Epidermal melanocyte (primary cell): ENCODE data around the gene DISP2.

Source experiments
- DNase-seq: peaks from one replicate; pipeline ENCODE4 v3.0.0; 2011; ENCODE audit warnings: low spot score; ENCODE audit not compliant: insufficient read length

Gene DISP2

DNA sequence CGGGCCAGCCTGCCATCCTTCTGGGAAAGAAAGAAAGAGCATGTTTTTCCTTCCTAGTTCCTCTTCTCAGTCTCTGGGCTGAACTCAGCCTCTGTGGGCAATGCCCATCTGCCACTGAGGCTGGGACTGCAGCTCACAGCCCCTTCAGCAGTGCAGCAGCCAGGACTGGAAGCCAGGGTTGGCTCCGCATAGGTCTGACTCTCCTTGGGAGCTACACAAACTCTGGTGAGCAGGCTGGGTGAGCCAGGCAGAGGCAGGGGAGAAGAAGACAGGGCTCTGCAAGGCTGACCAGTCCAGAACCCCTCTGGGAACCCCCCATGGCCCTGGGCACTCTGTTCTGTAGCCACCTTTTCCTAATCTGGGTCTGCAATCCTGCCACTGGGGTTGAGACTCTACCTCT is 3.6 kb downstream of the DISP2 start:
- no peak for DNase-seq

DNA sequence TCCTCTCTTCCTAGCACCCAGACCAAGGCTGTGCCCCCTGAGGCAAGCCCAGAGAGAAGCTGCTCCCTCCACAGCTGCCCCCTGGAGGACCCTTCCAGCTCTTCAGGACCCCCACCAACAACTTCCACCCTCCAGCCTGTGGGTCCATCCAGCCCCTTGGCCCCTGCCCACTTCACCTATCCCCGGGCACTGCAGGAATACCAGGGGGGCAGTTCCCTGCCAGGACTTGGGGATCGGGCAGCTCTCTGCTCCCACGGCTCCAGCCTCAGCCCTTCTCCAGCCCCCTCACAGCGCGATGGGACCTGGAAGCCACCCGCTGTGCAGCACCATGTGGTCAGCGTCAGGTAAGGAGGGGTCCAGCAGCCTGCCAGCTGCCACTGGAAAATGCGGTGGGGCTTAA is 5.6 kb downstream of the DISP2 start:
- no peak for DNase-seq

DNA sequence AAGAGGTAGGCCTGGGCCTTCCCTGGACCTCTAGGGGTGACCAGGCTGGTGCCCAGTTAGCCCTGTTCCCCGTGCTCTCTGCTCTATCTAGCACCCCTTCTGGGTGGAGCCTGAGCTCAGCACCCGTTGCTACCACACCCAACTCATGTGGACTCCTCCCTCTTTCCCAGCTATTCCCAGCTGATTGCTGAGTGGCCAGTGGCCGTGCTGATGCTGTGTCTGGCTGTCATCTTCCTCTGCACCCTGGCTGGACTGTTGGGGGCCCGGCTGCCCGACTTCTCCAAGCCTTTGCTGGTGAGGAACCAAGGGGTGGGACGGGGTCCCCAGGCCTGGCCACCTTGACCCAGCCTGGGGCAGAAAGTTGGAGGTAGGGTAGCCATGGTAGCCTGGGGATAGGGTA is 6.2 kb downstream of the DISP2 start:
- no peak for DNase-seq

DNA sequence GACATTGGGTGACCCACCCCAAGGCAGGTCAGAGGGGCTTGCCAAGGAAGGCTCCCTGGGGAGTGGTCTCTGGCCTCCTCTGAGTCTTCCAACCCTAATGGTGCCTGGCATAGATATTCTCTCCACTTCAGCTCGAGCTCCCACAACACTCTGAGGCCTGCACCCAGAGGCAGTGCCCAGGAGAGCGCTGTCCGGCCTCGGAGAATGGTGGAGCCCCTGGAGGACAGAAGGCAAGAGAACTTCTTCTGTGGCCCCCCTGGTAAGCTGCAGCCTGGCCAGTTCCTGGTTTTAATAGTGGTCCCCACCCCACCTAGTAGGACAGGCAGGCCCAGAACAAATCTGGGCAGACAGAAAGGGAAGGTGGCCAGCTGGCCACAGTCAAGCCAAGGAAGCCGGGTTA is 7.0 kb downstream of the DISP2 start:
- no peak for DNase-seq

- DNase-seq = no peak
These were observed 7.8 kb downstream of the DISP2 start for GRCh38 chr15:40365624-40366456.

- DNase-seq = no peak
These were observed 8.7 kb downstream of the DISP2 start for GRCh38 chr15:40366457-40367370.

DNA sequence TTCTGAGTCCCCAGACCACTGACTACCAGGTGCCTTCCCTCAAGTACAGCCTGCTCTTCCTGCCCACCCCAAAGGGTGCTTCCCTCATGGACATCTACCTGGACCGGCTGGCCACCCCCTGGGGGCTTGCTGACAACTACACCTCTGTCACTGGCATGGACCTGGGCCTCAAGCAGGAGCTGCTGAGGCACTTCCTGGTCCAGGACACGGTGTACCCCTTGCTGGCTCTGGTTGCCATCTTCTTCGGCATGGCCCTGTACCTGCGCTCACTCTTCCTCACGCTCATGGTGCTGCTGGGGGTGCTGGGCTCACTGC is 9.3 kb downstream of the DISP2 start:
- no peak for DNase-seq

DNA sequence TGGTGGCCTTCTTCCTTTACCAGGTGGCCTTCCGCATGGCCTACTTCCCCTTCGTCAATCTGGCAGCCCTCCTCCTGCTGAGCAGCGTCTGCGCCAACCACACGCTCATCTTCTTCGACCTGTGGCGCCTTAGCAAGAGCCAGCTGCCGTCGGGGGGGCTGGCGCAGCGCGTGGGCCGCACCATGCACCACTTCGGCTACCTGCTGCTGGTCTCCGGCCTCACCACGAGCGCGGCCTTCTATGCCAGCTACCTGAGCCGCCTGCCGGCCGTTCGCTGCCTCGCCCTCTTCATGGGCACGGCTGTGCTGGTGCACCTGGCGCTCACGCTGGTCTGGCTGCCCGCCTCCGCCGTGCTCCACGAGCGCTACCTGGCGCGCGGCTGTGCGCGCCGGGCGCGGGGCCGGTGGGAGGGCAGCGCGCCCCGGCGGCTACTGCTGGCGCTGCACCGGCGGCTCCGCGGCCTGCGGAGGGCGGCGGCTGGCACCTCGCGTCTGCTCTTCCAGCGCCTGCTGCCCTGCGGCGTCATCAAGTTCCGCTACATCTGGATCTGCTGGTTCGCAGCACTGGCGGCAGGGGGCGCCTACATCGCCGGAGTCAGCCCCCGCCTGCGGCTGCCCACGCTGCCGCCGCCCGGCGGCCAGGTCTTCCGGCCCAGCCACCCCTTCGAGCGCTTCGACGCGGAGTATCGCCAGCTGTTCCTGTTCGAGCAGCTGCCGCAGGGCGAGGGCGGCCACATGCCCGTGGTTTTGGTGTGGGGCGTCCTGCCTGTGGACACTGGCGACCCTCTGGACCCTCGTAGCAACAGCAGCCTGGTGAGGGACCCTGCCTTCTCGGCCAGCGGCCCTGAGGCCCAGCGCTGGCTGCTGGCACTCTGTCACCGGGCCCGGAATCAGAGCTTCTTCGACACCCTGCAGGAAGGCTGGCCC is 9.9 kb downstream of the DISP2 start:
- DNase-seq = peak; percentile 87

DNA sequence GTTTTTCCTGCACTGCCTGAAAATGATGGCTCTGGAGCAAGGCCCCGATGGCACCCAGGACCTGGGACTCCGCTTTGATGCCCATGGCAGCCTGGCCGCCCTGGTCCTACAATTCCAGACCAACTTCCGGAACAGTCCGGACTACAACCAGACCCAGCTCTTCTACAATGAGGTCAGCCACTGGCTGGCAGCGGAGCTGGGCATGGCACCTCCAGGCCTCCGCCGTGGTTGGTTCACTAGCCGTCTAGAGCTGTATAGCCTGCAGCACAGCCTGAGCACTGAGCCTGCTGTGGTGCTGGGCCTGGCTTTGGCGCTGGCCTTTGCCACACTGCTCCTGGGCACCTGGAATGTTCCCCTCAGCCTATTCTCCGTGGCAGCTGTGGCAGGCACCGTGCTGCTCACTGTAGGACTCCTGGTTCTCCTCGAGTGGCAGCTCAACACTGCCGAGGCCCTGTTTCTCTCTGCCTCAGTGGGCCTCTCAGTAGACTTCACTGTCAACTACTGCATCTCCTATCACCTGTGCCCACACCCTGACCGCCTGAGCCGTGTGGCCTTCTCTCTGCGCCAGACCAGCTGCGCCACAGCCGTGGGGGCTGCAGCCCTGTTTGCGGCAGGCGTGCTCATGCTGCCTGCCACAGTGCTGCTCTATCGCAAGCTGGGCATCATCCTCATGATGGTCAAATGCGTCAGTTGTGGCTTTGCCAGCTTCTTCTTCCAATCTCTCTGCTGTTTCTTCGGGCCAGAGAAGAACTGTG is 10.9 kb downstream of the DISP2 start:
- DNase-seq = no peak

GRCh38 chr15:40369474-40369869 is 11.5 kb downstream of the DISP2 start:
- no peak for DNase-seq

GRCh38 chr15:40369971-40370370 is 12.0 kb downstream of the DISP2 start:
- no peak for DNase-seq

DNA sequence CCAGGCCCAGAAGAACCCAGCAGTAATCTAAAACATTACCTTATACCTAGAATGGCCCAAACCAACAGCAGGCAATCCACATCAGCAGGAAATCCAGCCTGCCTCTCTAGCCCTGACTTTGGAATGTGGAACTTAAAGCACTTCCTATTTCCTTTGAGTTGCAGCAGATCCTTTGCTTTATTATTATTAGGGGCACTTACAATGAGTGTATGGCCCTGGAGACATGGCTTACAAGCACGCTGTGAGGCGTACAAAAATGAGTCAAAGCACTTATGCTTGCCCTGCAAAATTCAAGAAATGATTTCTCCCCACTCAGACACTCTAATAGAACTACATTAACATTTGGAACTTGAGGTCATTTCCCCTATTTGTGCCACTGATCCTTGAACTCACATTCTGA is 15.0 kb downstream of the DISP2 start:
- no peak for DNase-seq

- DNase-seq = no peak
These were observed 19.6 kb downstream of the DISP2 start for GRCh38 chr15:40377606-40378005.

- DNase-seq = no peak
These were observed 21.4 kb downstream of the DISP2 start for GRCh38 chr15:40379374-40379773.

DNA sequence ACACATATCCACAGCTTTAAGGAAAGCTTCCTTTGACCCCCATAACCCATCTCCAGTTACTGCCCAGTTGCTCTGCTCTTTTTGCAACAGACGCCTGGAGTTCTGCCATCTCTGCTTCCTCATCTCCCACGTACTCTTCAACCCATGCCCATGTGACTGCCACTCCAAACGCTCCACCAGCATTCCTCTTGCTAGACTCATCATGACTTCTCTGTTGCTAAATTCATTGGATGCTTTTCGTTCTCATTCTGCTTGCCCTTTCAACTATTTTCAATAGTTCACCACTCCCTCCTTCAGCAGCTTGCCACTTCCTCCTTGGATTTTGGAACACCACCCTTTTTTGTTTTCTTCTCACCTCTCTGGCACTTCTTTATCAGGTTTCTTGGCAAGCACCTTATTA is 21.8 kb downstream of the DISP2 start:
- DNase-seq = peak; percentile 74

DNA sequence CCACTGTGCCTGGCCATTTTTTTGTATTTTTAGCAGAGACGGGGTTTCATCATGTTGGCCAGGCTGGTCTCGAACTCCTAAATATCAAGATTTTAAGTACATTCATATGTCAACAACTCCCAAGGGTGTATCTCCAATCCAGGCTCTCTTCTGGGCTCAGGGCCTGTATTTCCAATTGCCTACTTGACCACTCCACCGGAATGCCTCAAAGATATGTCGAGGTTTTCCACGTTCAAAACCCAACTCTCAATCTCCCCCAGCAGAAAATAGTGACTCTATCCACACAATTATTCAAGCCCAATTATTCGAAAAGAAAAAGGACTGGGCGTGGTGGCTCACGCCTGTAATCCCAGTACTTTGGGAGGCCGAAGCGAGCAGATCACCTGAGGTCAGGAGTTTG is 22.6 kb downstream of the DISP2 start:
- DNase-seq = no peak

- no peak for DNase-seq
These were observed 24.0 kb downstream of the DISP2 start for GRCh38 chr15:40381818-40382529.

DNA sequence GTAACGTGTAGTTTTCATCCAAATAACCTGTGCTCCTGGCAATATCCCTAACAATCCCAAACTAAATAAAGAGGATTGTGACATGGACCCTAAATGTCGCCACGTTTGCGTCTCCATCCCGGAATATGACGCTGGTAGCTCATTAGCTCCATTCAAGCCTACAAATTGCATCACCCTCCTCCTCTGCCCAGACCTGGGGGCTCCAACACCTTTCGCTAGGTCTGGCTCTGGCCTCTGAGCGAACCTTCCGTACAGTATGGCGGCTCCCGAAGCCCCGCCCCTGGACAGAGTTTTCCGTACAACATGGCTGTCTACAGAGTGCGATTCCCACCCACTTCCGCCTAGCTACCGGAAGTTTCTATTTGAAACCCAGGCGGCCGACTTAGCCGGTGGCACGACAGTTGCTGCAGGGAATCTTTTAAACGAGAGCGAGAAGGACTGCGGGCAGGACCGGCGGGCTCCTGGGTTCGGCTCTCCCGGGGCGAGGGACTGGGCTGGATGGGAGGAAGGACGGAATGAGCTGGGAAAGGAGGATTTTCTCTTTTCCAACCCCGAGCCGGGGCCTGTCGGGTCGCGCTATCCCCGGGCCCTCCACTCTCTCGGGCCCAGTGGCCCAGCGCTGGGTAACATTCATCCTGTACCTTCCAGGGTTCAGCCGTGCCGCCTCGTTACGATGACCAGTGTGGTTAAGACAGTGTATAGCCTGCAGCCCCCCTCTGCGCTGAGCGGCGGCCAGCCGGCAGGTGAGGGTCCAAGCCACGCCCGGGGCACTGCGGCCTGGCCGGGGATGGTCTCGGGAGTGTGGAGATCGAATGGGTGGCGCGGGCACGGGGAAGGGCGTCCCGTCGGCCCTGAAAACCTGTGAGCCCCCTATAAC is 24.8 kb downstream of the DISP2 start, which contains the start of gene KNSTRN:
Gene KNSTRN, plus strand, starts transcription at position 142 of the 877 bp plus-strand sequence. Its CDS starts 115 bp downstream, at position 257.
- DNase-seq = peak; percentile 92

DNA sequence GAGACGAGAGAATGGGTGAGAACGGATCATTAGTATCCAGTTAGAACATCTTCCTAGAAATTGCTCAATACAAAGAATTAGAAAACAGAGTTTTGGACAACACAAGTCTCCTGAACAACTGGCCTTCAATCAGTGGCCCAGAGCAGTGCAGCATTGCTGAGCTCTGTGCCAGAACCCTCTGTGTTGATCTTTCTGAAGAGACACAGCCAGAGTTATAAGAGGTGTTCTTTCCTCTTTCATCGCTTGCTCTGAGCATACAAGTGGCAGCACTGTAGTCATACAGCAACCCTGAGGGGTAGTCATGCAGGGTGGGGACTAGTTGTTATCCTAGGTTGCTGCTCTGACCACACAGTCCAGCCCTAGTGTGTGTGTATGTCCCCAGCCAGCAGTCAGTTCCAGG is 28.5 kb downstream of the DISP2 start:
- no peak for DNase-seq
